Measurements from ENCODE around the gene ANXA1.

The ANXA1 gene

DNA sequence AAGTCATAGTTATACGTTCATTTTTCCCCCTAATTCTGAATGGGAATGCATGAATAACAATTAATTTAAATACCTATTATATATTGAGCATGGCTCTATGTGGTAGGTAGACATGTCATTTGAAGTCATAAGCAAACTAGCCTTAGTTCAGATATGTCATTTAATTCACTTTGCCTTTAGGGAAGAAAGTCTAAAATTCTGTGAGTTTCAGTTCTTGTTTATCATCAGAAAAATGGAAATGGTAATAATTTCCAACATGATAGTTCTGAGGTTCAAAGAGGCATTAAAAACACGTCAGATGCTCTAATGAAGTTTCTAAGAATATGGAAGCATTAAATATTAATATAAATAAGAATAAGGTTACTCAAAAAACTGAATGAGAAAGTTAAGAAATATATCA lies 13.1 kb upstream of the ANXA1 start:
- no peak for DNase-seq (ENCODE audit: low read depth)

DNA sequence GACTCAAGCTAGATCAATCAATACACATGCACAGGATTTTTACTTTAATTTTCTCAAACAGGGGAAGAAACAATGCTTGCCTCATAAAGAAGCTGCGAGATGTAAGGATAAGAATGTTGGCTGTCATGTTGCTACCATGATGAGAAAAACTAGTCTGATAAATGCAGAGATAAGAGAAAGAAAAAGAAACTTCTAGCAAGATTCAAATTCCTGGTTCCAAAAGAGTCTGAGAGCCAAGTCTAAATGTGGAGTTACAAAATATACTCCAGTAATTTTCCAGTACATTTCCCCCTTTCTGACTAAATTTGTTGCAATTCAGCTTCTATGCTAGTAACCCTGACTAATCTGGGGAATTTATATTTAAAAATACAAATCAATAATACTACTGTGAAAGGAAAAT lies 10.4 kb upstream of the ANXA1 start:
- DNase-seq (ENCODE audit: low read depth), result no peak

DNA sequence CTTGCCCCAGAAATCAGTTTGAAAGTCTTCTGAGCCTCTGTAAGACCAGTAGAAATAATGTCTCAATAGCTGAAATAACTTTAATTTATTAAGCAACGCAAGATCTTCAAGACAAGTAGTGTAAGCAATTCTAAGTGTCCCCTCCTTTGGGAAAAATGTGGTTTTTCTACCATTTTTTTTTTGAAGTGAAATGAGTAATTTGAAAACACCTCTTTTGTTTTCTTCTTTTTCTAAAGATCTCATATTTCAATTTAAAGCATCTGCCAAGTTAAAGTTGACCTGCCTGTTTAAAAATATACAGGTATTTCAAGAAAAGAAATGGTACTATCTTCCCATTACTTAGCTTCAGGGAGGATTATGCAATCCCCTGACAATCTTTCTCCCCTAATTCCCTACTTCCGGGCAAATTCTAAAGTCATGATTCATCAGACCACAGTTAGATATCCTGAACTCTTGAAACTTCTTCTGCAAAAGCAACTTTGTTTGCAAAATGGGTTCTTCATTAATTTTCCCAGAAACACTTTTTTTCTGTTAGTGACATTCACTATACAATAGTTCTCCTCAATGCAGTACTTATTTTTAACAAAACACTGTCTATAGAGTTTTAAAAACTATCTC lies 7.8 kb upstream of the ANXA1 start:
- no peak for DNase-seq (ENCODE audit: low read depth)

DNA sequence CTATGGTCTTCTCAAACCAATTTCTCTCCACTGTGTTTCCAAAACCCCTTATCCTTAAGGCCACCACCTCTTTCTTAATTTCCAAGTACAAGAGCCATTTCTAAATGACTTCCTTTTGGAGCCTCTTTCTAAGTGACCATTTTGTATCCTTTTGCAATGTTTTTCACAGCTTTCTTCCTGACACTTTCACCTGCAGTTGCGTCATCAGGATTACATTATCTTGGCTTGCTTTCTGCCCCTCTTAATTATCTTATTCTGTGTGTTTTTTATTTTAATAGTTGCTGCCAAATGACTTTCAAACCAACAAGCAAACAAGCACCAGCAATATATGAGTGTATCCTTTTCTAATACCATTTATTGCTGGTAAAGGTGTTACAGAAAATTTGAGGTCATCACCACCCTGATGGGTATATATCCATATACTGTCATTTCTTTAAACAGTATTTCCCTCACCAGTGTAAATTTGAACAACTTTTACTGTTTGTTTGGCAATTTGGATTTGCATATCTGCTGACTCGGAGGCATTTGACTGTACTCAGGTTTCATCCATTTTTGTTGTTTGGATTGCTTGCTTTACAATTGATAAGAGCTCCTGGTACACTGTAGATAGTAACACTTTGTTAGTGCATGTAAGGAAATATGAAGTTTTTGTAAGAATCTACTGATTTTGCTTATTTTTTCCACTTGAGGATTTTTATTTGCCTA lies 5.4 kb upstream of the ANXA1 start:
- no peak for DNase-seq (ENCODE audit: low read depth)

DNA sequence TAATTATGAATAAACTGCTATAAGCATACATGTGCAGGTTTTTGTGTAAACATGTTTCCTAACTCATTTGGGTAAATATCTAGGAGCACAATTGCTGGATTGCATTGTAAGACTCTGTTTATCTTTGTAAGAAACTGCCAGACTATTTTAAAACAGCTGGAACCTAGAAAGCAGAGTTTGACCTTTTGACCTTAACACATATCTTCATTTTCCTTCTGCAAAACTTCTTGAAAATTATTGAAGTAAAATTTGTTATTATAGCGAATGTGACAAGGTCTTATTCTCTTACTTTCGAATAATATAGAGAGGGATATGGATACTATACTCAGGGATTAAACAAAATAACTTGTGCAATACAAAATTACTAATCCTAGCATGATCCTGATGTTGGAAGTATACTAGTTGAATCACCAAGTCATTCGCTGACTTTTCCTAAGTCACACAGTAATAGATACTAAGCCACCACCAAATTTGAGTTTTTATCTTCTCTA lies 3.2 kb upstream of the ANXA1 start:
- no peak for DNase-seq (ENCODE audit: low read depth)

DNA sequence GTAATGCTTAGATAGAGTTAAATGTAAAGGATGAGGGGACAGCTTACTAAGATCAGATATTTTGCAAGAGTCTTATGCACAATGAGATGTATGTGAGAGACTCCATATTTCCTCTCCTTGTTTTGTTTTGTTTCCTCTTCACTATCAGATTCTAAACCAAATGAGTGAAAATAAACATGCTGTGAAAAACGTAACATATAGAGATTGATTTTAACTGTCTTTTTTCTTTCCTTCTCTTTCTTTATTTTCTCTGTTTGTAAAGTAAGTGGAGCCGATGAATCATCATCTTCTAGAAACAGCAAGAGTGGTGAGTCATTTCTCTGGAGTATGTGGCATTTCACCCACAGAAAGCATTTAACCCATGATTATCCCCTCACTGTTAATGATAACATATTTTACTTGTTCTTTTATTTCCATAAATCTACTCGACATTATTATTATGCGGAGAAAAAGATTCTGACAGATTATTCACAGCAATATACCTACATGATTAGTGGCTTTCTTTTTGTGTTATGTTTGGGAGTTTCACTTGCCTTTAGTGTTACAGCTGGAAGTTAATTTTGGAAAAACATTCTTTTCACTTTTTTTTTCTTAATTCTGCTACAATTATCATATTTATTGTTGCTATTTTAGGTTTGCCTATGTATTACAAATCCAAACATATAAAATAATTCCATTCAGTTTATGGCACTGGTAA lies 2.1 kb upstream of the ANXA1 start:
- DNase-seq (ENCODE audit: low read depth), result no peak

DNA sequence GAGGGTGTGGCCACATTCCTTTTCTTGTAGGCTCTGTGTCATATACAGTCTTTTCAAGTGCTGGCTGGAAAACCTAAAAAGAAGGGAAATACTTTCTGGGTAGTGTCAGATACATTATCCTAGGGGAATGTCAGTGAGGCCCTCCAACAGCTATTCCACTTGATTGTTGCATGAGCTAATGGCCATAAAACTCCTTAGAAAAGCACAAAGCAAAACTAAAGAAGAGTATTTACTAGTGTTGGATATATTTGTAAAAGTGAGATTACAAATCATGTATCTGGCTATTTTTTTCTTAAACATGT lies 829 bp downstream of the ANXA1 start:
- DNase-seq (ENCODE audit: low read depth), result no peak

DNA sequence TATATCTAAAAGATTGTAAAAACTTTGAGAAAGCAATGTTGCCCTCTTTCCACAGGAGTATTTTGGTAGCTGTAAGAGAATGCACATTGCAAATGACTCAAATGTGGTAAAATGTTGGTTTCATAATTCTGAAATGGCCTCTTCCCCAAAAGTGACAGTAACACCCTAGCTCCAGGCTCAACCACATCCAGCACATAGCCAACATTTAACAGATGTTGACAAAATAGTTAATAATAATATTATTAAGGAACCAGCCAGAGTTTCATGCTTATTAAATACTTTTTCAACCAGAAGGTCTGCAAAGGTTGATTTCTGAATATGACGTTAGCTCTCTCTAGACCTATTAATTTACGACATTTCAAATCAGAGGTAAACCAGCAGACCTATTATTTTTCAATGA lies 1.3 kb downstream of the ANXA1 start:
- DNase-seq (ENCODE audit: low read depth), result no peak

DNA sequence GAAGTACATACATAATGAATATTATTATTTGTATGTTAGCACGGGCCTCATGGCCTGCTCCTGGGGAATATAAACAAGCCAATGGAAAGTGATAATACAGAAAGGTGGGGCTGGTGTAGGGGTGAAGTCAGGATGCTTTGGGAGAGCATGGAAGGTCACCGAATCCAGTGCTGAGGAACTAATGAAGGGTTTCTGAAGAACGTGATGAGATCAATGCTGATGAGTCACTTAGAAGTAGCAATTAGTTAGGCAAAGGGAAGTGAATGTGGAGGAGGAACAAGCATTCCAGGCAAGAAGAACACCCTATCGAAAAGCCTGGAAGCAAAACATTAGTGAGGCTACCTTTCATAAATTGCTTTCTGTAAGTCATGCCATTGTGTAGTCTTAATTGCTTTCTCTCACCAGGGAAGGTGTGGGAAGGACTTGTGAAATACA lies 2.1 kb downstream of the ANXA1 start:
- no peak for DNase-seq (ENCODE audit: low read depth)

DNA sequence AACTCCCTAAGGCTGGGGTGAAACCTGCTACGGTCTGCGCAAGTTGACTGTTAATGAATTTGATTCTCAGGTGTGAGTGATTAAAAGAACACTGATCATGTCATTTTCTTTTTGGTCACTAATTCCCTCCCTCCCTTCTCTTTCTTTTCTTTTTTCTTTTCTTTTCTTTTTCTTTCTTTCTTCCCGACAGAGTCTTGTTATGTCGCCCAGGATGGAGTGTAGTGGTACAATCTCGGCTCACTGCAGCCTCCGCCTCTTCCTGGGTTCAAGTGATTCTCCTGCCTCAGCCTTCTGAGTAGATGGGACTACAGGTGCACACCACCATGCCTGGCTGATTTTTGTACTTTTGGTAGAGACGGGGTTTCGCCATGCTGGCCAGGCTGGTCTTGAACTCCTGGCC lies 2.6 kb downstream of the ANXA1 start:
- DNase-seq (ENCODE audit: low read depth), result no peak

DNA sequence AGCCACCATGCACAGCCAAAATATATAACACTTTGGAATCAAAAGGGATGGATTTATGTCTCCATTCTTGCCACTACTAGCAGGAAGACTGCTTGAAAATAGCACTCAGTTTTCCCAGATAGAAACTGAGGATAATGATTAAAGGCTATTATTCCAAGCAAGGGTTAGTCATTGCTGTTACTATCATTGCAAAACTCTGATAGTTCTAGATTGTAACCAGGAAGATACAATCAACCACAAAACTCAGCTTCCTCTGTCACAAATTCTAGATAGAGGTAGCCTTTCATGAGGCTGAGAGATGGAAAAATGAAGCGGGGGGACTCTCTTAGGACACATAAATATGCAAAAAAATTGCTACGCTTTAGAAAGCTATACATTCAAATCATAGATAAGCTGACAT lies 3.1 kb downstream of the ANXA1 start:
- no peak for DNase-seq (ENCODE audit: low read depth)

DNA sequence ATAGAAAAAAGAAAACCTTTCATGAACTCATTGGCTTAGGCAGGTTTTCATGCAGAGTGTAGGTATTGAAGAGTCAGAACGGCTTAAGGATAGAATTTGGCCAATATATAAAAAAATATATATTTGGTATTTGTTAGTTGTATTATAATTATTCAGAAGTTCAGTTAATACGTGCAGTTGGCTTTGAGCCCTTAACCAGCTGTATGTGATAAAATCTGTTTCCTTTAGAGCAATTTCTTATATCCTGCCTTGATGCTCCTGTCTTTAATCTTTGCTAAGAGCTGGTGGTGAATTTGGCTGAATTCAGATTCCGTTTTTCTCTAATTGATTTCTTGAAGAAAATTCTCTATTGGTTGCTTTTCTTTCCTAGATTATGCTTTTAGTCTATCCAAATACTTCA lies 3.7 kb downstream of the ANXA1 start:
- DNase-seq (ENCODE audit: low read depth), result no peak

DNA sequence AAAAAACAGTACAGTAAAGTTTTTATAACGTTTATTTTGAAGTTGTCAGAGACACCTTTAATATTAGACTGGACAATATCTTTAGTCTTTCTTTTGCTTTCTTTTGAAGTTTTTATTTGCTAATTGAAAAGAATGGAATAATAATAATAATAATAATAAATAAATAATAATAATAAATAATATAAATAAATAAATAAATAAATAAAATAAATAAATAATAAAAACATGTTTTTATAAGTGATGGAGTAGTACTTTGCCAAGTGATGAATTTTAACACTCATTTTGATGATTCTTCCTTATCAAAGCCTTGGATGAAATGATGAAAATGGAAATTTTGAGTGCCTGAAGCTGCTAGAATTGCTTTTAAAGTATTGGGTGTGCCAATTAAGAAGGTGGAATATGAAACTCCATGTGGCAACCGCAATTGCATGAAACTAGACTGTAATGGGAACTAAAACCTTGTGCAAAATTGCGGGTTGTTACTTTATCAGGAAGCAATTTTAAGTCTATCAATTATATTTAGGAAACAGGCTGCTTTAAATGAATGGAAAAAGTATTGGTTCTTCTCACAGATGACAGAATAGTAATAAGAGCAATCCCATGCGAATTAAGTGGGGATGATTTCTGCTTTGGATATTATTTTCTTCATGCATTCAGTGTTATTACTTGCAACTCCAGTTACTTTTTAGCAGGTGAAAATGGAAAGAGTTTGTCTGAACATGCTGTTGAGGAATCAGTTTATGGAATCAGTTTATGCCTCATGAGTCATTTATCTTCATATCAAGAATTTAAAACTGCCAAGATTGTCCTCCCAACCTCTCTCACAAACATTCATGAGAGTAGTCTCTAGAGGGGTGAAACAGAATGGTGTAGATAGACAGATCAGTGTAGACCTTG lies 4.6 kb downstream of the ANXA1 start:
- no peak for DNase-seq (ENCODE audit: low read depth)

DNA sequence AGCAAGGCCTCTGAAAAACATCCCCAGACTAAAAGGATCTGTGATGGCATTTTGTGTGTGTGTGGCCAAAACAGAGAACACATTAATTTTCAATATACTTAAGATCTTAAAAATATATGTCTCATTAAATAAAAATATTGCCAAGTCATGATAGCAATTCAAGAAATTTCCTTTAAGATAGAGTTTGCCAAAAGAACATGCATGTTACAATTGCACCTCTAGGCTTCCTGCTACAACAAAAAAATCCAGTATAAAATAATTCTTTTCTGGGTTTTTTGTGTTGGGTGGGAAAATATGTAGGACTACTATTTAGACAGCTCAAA lies 5.2 kb downstream of the ANXA1 start:
- no peak for DNase-seq (ENCODE audit: low read depth)

DNA sequence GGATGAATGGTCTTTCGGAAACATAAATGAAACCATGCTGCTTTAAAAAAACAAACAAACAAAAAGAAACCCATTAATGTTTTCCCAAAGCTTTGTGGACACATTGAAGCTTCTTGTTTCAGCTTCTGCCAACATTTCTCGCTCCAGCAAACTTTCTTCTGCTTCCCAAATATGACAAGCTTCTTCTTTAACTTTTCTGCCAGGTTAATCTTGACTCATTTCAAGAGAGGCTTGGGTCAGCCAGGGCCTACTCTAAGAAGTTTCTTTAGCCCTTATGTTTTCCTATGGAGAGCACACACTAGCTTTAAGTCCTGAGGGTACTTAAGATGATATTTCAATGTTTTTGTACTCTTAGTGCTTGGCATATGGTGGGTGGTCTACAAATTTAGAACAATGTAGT lies 6.1 kb downstream of the ANXA1 start:
- DNase-seq (ENCODE audit: low read depth), result no peak

DNA sequence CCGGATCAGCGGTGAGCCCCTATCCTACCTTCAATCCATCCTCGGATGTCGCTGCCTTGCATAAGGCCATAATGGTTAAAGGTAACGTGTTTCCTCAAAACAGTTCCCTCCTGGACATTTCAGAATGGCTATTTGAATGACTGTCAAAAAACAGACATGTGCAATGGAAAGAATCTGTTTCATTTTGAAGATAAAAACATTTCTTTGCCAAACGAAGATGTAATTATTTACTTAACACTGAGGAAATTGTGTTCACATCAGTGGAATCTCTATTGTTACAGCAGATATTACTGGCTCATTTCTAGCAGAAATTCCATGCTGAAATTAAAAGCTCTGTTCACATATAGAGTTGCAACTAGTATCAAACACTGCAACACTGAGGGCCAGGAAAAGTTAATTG lies 7.1 kb downstream of the ANXA1 start:
- DNase-seq (ENCODE audit: low read depth), result no peak

DNA sequence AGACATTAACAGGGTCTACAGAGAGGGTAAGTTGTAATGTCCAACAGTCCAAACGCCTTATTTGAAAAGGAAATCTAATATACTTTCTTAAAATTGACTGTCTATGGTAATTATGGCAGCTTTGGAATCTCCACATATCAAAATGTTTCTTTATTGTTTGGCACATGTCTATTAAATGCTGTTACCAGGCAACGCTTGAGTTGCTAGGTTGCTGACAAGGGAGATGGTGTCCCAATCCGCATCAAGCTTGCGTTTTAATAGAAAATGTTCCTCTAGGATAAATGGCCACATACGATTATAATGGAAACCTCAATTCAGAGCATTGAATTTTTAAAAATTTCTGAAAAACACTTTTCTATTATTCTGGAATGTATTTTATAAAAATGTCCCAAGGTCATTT lies 9.2 kb downstream of the ANXA1 start:
- DNase-seq (ENCODE audit: low read depth), result no peak

DNA sequence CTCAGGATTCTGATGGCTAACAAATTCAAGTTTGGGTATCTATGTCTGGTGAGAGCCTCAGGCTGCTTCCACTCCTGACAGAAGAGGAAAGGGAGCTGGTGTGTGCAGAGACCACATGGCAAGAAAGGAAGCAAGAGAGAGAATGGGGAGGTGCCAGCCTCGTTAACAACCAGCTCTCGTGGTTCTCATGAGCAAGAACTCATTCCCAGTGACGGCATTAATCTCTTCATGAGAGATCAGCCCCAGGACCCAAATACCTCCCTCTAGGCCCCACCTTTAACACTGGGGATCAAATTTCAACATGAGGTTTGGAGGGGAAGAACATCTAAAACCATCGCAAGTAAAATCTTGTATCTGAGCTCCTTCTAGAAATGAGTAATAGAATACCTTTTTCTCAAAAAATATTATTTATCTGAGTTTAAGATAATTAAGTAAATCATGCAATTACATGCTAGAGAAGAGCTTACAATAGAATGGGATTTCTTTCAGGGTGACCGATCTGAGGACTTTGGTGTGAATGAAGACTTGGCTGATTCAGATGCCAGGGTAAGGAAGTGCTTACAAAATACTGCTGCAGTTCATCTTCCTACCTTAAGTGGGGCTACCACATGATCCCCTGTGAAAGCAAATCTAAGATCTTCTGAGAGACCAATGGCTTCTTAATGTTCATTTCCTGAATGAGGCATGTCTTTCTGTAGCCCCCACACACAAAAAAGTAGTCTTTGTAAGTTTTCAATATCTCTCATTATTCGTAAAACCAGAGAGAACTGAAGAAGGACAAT lies 11.5 kb downstream of the ANXA1 start:
- DNase-seq (ENCODE audit: low read depth), result no peak

DNA sequence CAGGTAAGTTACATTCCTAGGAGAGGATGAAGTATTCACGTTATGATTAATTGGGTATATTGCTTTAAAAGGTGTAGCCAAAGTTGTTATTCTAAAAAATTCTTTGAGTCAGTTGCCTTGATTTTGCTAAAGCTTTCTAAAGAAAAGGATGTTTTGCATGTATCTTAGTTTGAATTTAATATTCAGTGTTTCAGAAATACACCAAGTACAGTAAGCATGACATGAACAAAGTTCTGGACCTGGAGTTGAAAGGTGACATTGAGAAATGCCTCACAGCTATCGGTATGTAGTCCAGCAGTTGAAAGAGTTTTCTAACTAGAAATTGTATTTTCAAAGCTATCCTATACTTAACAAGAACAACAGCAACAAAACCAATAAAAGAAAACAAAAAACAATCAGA lies 14.2 kb downstream of the ANXA1 start:
- no peak for DNase-seq (ENCODE audit: low read depth)

DNA sequence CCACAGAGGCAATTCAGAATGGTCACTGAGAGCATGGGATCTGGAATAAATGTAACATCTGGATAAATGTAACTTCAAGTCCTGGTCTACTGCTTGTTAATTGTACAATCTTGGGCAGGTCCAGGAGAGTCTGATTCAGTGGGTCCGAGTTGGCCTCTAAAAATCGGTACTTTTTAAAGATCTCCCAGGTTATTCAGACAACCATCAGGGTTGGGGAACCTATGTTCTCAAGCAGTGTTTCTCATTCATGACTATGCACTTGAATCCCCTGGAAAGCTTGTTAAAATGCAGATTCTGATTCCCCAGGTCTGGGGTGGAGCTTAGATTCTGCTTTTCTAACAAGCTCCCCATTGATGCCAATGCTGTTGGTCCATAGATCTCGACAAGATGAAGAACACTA lies 14.8 kb downstream of the ANXA1 start:
- DNase-seq (ENCODE audit: low read depth), result no peak

DNA sequence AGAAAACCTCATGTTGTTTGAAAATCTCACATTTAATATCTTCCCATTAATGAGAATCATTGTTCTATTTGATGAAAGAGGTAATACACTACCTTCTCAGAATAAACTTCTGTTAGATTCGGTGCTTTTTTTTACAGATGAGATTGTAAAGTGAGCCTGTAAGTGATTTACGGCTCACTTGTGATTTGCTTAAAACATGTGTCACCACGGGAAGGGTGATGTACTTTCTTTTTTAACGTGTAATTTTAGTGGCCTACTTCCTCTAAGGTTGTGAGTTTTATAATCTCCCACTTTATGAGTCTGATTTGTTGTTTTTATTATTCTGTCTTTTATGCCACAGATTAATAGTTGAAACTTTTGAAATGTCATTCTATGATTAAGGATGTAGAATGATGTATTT lies 15.9 kb downstream of the ANXA1 start:
- no peak for DNase-seq (ENCODE audit: low read depth)
